ENCODE data around the gene NHERF1.

The NHERF1 gene

DNA sequence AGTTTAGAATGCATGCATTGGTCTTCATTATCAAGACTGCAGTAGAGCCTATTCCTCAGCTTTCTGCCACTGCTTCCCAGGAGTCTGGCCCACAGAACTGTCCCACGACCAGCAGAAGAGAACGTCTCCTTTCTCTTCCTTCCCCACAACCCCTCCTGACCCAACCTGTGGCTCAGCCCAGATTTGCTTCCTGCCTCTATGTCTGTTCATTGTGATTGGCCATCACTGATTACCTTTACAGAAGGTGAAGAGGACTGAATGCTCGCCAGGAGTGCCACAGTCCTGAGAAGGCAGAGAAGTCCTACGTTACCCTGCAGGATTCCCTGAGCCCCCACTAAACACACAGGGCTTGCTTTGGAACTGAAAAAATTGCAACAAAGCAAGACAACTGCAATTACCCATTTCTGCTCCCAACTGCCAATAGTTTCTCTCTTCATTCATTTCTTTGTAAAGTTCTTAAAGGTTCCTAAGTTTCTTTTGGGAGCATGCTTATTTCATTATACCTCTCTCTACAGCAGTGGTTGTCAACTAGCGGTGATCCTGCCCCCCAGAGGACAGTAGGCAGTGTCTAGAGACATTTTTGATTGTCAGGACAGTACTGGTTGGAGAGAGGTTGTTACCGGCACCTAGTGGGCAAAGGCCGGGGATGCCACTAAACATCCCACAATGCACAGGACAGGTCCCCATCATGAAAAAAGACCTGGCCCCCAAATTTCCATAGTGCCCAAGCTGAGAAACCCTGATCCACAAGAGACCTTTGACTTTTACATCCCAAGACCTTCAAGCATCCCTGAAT is 32.2 kb downstream of the NHERF1 start:
- H3K4me3 ChIP-seq (ENCODE audit: low read depth, low read length), result no peak overlapping the region
- TF ChIP-seq, protein P1, sequence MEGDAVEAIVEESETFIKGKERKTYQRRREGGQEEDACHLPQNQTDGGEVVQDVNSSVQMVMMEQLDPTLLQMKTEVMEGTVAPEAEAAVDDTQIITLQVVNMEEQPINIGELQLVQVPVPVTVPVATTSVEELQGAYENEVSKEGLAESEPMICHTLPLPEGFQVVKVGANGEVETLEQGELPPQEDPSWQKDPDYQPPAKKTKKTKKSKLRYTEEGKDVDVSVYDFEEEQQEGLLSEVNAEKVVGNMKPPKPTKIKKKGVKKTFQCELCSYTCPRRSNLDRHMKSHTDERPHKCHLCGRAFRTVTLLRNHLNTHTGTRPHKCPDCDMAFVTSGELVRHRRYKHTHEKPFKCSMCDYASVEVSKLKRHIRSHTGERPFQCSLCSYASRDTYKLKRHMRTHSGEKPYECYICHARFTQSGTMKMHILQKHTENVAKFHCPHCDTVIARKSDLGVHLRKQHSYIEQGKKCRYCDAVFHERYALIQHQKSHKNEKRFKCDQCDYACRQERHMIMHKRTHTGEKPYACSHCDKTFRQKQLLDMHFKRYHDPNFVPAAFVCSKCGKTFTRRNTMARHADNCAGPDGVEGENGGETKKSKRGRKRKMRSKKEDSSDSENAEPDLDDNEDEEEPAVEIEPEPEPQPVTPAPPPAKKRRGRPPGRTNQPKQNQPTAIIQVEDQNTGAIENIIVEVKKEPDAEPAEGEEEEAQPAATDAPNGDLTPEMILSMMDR (IDR thresholded peaks at IDR 0.05; ENCODE audit: low read depth, low read length, missing control alignments), result peak; percentile 54
- DNase-seq (ENCODE audit: low read depth), result peak; percentile 21

DNA sequence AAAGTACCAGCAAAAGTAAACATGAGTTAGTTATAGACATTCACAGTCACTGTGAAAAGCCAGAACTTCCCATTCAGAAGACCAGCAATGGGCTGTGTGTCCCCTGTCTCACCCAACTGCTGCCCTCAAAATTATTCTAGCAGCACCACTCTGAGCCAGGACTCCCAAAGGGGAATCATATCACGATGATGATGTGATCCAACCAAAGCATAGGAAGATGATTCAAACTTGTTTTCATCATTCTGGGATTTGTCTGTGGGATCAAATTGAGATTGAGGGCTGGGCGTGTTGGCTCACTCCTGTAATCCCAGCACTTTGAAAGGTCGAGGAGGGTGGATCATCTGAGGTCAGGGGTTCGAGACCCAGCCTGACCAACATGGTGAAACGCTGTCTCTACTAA is 34.1 kb downstream of the NHERF1 start:
- TF ChIP-seq, protein P1 (IDR thresholded peaks at IDR 0.05; ENCODE audit: low read depth, low read length, missing control alignments), result no peak
- no peak for DNase-seq (ENCODE audit: low read depth)

DNA sequence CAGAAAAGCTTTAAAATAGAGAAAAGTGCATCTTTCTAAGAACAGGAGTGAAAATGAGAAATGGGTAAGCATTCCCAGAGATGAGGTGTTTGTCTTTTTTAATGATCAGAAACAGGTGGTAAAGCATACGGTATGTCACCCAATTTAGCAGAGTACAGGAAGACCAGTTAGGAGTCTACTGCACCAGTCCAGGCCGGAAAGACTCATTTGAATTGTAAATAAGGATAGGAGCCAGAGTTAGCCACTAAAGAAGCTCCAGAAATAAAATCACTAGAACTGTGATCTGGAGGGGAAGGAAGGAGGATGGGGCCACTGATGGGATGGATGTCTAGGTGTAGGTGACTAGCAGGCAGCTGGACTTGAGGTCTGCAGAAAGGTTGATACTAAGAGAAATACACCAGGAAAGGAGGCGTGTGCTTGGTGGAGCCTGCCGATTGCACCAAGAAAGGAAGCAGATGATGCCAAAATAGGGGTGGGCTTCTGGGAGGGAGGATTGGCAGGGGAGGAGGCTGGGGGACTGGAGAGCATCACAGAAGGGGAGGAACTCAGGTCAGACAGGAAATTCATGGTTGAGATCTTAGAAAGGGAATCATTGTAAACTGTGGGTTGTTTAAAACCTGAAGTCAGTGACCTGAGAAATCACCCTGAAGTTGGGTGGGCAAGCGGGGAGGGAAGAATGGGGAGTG is 35.8 kb downstream of the NHERF1 start:
- H3K4me3 ChIP-seq (ENCODE audit: low read depth, low read length), result no peak overlapping the region
- DNase-seq (ENCODE audit: low read depth), result no peak
- TF ChIP-seq, protein P1 (IDR thresholded peaks at IDR 0.05; ENCODE audit: low read depth, low read length, missing control alignments), result no peak

More for the DNA sequence above, 34.1 kb downstream of the NHERF1 start:
- no peak overlapping the region for H3K4me3 ChIP-seq (ENCODE audit: low read depth, low read length)

DNA sequence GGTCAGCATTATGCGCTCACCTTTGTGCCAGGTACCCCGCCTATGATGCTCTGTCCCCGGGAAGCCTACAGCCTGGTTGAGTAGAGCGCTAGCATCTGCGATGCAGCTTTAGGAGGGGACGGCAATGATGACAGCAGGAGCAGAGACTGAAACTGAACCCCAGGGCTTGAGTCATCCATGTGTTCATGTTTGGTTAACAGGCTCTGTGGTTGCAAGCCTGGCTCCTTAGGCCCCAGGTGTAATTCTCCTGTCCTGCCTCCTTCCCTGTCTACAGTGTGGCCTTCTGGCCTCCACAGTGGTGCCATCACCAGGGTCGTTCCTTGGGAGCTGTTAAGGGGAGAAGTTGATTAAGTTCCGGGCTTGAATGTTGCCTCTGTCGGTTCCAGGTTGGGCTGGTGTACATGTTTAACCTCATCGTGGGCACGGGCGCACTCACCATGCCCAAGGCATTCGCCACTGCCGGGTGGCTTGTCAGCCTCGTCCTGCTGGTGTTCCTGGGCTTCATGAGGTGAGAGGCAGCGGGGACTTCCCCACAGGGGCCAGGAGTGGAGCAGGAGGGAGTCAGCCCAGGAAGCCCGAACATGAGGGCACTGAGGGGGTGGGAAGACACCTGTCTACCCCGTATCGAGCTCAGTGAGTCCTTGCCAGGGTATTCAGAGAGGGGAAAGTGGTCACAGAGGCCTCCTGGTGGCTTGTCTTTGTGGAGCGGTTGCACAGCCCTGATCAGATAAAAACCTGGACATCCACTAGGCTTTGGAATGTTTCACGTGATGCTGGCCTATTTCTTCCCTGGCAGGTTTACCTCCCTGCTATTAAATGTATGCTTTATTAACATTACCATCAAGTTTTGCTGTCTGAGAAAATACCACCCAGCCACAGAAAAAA is 36.9 kb downstream of the NHERF1 start:
- H3K4me3 ChIP-seq (ENCODE audit: low read depth, low read length), result no peak overlapping the region
- TF ChIP-seq, protein P1 (IDR thresholded peaks at IDR 0.05; ENCODE audit: low read depth, low read length, missing control alignments), result no peak
- no peak for DNase-seq (ENCODE audit: low read depth)

DNA sequence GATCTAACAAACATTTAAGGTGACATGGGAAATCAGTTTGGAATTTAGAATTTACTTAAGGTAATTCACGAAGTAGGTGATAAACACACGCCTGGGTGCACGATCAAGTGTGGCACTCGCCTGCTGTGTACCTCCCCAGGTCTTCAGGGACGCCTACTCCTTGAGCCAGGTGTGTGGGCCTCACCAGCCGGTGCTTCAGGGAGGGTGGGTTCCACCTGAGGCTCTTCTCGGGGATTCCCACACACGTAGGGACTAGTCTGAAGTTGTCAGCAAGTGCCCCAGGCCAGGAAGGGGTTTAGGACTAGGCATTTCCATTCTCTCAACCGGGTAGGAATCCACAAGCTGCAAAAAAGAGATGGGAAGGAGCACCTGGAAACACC is 37.5 kb downstream of the NHERF1 start:
- H3K4me3 ChIP-seq (ENCODE audit: low read depth, low read length), result no peak overlapping the region
- DNase-seq (ENCODE audit: low read depth), result no peak
- TF ChIP-seq, protein P1 (IDR thresholded peaks at IDR 0.05; ENCODE audit: low read depth, low read length, missing control alignments), result no peak

DNA sequence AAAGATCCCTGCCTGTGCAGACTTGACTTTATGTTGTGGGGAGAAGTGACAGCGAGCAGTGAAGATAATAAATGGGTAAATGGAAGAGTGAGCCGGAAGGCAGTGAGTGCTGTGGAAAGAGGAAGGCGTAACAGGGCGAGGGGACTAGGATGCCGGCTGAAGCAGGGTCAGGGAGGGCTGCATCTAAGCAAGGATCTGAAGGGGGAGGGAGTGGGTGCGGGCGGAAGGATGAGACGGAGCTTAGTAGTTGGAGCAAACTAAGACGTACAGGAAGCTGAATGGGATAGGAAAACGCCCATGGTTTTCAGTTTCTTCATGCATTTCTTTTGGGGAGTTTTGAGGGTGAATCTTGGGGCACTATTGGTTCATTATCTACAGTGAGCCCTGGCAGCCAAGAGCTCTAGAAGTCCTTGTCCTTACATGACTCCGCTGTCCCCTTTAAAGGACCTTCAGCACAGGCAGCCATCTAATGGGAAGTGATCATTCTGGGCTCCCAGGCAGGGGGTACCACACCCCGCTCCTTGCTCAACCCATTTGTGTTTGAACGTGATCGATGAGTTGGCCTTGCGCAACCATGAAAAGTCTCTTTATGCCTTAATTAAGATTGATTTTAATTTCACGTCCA is 38.1 kb downstream of the NHERF1 start:
- TF ChIP-seq, protein P1 (IDR thresholded peaks at IDR 0.05; ENCODE audit: low read depth, low read length, missing control alignments), result no peak
- no peak overlapping the region for H3K4me3 ChIP-seq (ENCODE audit: low read depth, low read length)
- DNase-seq (ENCODE audit: low read depth), result no peak
